HepG2 (cell line): ENCODE data around the gene KHNYN. TPM values are rescaled to one million over a fixed set of nuclear protein-coding genes. Genes with fewer than 3 reads are reported as not detected.

Experiments used
- ARNT2 ChIP-seq: sonication (generic); formaldehyde crosslinking; IDR thresholded peaks from 2 replicates; pipeline ENCODE4 v1.8.0; 2022; ENCODE audit warnings: mild to moderate bottlenecking, low read depth, missing genetic modification reagents, moderate library complexity
- GRHL1 ChIP-seq: sonication (generic); formaldehyde crosslinking; conservative IDR thresholded peaks from 2 replicates; pipeline ENCODE4 v1.8.0; 2022; ENCODE audit warnings: missing genetic modification reagents
- HIC2 ChIP-seq: sonication (generic); formaldehyde crosslinking; IDR thresholded peaks from 2 replicates; pipeline ENCODE4 v1.9.0; 2022; ENCODE audit warnings: low read depth, missing genetic modification reagents
- HMG20B ChIP-seq: conservative IDR thresholded peaks from 2 replicates; pipeline ENCODE4 v1.6.1; 2016; ENCODE audit warnings: missing genetic modification reagents, missing compliant biosample characterization
- HNRNPL ChIP-seq: fragments of 200-400 bp; formaldehyde crosslinking; IDR thresholded peaks from 2 replicates; pipeline ENCODE4 v1.6.1; 2017; ENCODE audit warnings: mild to moderate bottlenecking, low read depth, low read length
- HNRNPUL1 ChIP-seq: fragments of 200-400 bp; formaldehyde crosslinking; IDR thresholded peaks from 2 replicates; pipeline ENCODE4 v1.6.1; 2017; ENCODE audit warnings: low read depth, mild to moderate bottlenecking, low read length, moderate library complexity
- PPARG ChIP-seq: conservative IDR thresholded peaks from 2 replicates; pipeline ENCODE4 v1.6.1; 2016; ENCODE audit warnings: missing biosample characterization, missing genetic modification reagents
- PRDM15 ChIP-seq: sonication (generic); formaldehyde crosslinking; IDR thresholded peaks from 2 replicates; pipeline ENCODE4 v1.4.0; 2020; ENCODE audit warnings: missing genetic modification reagents
- SRY ChIP-seq: sonication (generic); formaldehyde crosslinking; IDR thresholded peaks from 2 replicates; pipeline ENCODE4 v1.8.0; 2022; ENCODE audit warnings: mild to moderate bottlenecking, missing genetic modification reagents
- ZBTB43 ChIP-seq: sonication (generic); formaldehyde crosslinking; conservative IDR thresholded peaks from 2 replicates; pipeline ENCODE4 v1.4.0; 2020; ENCODE audit warnings: missing genetic modification reagents
- ZNF431 ChIP-seq: sonication (generic); formaldehyde crosslinking; IDR thresholded peaks from 2 replicates; pipeline ENCODE4 v1.9.0; 2022; ENCODE audit warnings: missing genetic modification reagents, low read depth, mild to moderate bottlenecking, borderline replicate concordance
- ZNF547 ChIP-seq: sonication (generic); formaldehyde crosslinking; IDR thresholded peaks from 2 replicates; pipeline ENCODE4 v1.5.1; 2020; ENCODE audit warnings: mild to moderate bottlenecking, missing genetic modification reagents
- ZNF652 ChIP-seq: IDR thresholded peaks from 2 replicates; pipeline ENCODE4 v1.6.1; 2016; ENCODE audit warnings: low read depth, borderline replicate concordance
- ZNF772 ChIP-seq: sonication (generic); formaldehyde crosslinking; IDR thresholded peaks from 2 replicates; pipeline ENCODE4 v1.5.0; 2020; ENCODE audit warnings: mild to moderate bottlenecking, missing genetic modification reagents
- ZNF790 ChIP-seq: sonication (generic); formaldehyde crosslinking; IDR thresholded peaks from 2 replicates; pipeline ENCODE4 v1.8.0; 2022; ENCODE audit warnings: missing genetic modification reagents, mild to moderate bottlenecking, borderline replicate concordance
- ZSCAN29 ChIP-seq: sonication (generic); formaldehyde crosslinking; conservative IDR thresholded peaks from 2 replicates; pipeline ENCODE4 v1.4.0; 2020; ENCODE audit warnings: mild to moderate bottlenecking, missing genetic modification reagents
- polyA plus RNA-seq, 8 experiments: library from polyadenylated mRNA; depleted of rRNA in 3 of 8; stranded (reverse) in 7 of 8; unstranded in 1 of 8; fragments of >200 nt; fragmentation: Illumina TruSeq in 4 of 8; extraction: Trizol in 4 of 8; gene quantifications; 2 replicates each; pipeline versions ENCODE4 v1.2.1 to v1.2.3, GENCODE V29; 2011 to 2016; ENCODE audit warnings: low read depth in 4 of 8, missing spikeins in 1 of 8, mixed read lengths in 1 of 8; ENCODE audit not compliant: insufficient read depth in 1 of 8
- total RNA-seq, 5 experiments: library from RNA; depleted of rRNA; stranded (reverse); fragments of >200 nt; fragmentation: Illumina TruSeq; extraction: Trizol; gene quantifications; 2 replicates each; pipeline ENCODE4 v1.2.3, GENCODE V29; 2016; ENCODE audit warnings: low read depth in 1 of 5
- TF ChIP-seq, protein P1 (sequence below): IDR thresholded peaks from 2 replicates; pipeline ENCODE4 v1.6.1; 2016; ENCODE audit warnings: mild to moderate bottlenecking, missing biosample characterization, missing genetic modification reagents
- TF ChIP-seq, protein P2 (sequence below): sonication (generic); formaldehyde crosslinking; conservative IDR thresholded peaks from 2 replicates; pipeline ENCODE4 v1.8.1; 2023; ENCODE audit warnings: missing genetic modification reagents

KHNYN gene
- total and polyA plus RNA-seq, 2 of the 13 experiments (the other 11 are each of a cell fraction or from before 2014, with no cell fraction given), result 52.8 to 75.7 TPM

DNA sequence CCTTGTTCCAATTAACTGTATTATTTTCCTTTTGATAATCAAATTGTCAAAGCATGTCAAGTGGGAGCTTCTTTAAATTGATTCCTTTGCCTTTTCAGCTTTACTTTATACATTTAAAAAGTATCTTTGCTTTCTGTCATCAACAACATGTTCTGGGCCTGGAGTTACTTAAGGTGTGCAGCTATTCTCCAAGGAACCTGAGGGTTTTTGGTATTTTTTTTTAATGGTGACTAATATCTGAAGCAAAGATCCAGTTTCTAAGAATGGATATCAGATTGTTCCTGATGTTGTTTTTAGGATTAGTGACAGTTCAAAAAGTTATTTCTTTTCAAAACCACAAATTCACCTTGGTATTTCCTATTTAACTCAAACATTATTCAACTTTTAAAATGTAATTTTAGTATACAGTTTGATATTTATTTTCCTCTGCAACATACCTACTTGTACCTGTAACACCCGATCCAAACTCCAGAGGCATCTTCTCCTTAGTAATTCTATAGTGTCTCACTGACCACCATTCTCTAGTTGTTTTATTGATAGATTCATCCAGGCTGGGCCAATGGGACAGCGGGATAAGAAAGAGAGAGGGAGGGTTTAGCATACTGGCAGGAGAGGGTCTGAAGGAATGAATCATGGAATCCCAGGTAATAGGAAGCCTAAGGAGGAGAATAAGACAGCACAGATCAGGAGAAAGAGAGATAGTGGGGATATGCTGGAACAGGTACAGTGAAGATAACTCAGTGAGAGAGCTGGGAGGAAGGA lies 3.4 kb upstream of the KHNYN start (continued):
- no peak for TF ChIP-seq HIC2 (CRISPR knock-in tag)
- TF ChIP-seq ZNF652 (CRISPR knock-in tag), result no peak
- no peak for TF ChIP-seq HMG20B
- 0 out of 2 replicates have a peak, but pooled peaks have one; percentile 11 for TF ChIP-seq ZNF772
- peak; percentile 60; the same call in 1 of the 2 replicates for TF ChIP-seq ARNT2 (CRISPR knock-in tag)
- no peak for TF ChIP-seq GRHL1 (CRISPR knock-in tag)
- TF ChIP-seq ZNF431 (CRISPR knock-in tag), result no peak
- TF ChIP-seq HNRNPUL1, result no peak
- TF ChIP-seq, protein P1, sequence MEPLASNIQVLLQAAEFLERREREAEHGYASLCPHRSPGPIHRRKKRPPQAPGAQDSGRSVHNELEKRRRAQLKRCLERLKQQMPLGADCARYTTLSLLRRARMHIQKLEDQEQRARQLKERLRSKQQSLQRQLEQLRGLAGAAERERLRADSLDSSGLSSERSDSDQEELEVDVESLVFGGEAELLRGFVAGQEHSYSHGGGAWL, result no peak
- TF ChIP-seq ZNF790 (CRISPR knock-in tag), result no peak
- TF ChIP-seq, protein P2, sequence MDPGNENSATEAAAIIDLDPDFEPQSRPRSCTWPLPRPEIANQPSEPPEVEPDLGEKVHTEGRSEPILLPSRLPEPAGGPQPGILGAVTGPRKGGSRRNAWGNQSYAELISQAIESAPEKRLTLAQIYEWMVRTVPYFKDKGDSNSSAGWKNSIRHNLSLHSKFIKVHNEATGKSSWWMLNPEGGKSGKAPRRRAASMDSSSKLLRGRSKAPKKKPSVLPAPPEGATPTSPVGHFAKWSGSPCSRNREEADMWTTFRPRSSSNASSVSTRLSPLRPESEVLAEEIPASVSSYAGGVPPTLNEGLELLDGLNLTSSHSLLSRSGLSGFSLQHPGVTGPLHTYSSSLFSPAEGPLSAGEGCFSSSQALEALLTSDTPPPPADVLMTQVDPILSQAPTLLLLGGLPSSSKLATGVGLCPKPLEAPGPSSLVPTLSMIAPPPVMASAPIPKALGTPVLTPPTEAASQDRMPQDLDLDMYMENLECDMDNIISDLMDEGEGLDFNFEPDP (CRISPR knock-in tag), result 0 out of 2 replicates have a peak, but pooled peaks have one; percentile 67
- TF ChIP-seq ZNF547 (CRISPR knock-in tag), result no peak
- no peak for TF ChIP-seq ZSCAN29 (CRISPR knock-in tag)
- TF ChIP-seq PRDM15 (CRISPR knock-in tag), result 0 out of 2 replicates have a peak, but pooled peaks have one; percentile 17
- no peak for TF ChIP-seq HNRNPL
- TF ChIP-seq SRY (CRISPR knock-in tag), result no peak
- TF ChIP-seq PPARG (CRISPR knock-in tag), result no peak
- no peak for TF ChIP-seq ZBTB43
